ENCODE measurements around the gene LRP1. TPM values are rescaled to one million over a fixed set of nuclear protein-coding genes. Genes with fewer than 3 reads are reported as not detected.

LRP1 gene
- total and polyA plus RNA-seq, 2 of the 13 experiments (the other 11 are each of a cell fraction or from before 2014, with no cell fraction given) = 14.7 to 30.8 TPM

GRCh38 chr12:57086493-57087009, 41.7 kb upstream of the LRP1 start:
- in situ Hi-C loops (cut with HindIII; ENCODE audit: extremely low pct_ligation_motif_present, low pct_unique_long_range_greater_than_20kb) (no loop called here), intact Hi-C loops (cut with micrococcal nuclease; ENCODE audit: unreplicated experiment) (loop anchor here (1.0 kb wide), 1 partner anchor 8 kb away; the partner anchor contains the start of gene NEMP1)
- Histone ChIP-seq H3K27me3 (ENCODE audit: control insufficient read depth in 1 of 2, insufficient read depth in 2 of 2, low read length in 2 of 2) (no peaks in the 10 kb centered on the region; a peak in 1 of 5 replicates), H3K79me2 (ENCODE audit: insufficient read depth, low read length) (peaks cover 15% of the 10 kb centered on the region), H3K27ac (ENCODE audit: extremely low read length, insufficient read depth, low read length) (peak overlapping the region; percentile 42), H4K20me1 (ENCODE audit: insufficient read depth, low read length) (no peaks in the 10 kb centered on the region), H3K36me3 (replicated peaks in 1 of 2; ENCODE audit: control insufficient read depth in 1 of 2, insufficient read depth in 2 of 2, low read length in 2 of 2) (peaks cover 1 to 8% of the 10 kb centered on the region in 2 experiments; a peak in 3 of 5 replicates), H3K9ac (ENCODE audit: insufficient read depth, low read depth, low read length) (peak overlapping the region; percentile 70), H3K4me3 (replicated peaks in 1 of 3; ENCODE audit: insufficient read depth in 1 of 3, low read depth in 2 of 3, low read length in 3 of 3) (peak overlapping the region; percentile 64 to 82 (median 70); a peak in 5 of 6 replicates), H2AFZ (ENCODE audit: low read length) (no peak overlapping the region), H3K4me1 (ENCODE audit: insufficient read depth, low read length) (peaks cover 28% of the 10 kb centered on the region), H3K9me3 (ENCODE audit: low read length) (no peaks in the 10 kb centered on the region), H3K4me2 (ENCODE audit: low read depth, low read length) (peak overlapping the region; percentile 90)
- ChIA-PET POLR2A (interaction anchor here (1.1 to 5.0 kb wide), 6 partner anchors 7 to 42 kb away, joined by 3 to 184 read pairs (median 42); partner anchors contain the start of genes LRP1, NEMP1 and STAT6), CTCF (ENCODE audit: low intra/inter-chr PET ratio, low total read pairs) (interaction anchor here (0.6 kb wide), 1 partner anchor 77 kb away, joined by 3 read pairs; no protein-coding TSS in a partner anchor)
- FAIRE-seq = peak; percentile 23
- peak; percentile 8; the same call in 1 of the 3 replicates for ATAC-seq
- 1% methylated on average over 14 of the region's 14 CpGs for WGBS (ENCODE audit: low lambda C conversion rate)
- peak; percentile 50 for DNase-seq (ENCODE audit: low spot score)
- no TSS peak for BruUV-seq (replicated peaks)
- peak; percentile 70; the same call in 1 of the 2 replicates for TF ChIP-seq SP5 (CRISPR knock-in tag; IDR thresholded peaks at IDR 0.05; ENCODE audit: borderline replicate concordance, low read depth)
- TF ChIP-seq HMG20A (CRISPR knock-in tag; IDR thresholded peaks at IDR 0.05; ENCODE audit: borderline replicate concordance) = no peak
- 0 out of 2 replicates have a peak, but pooled peaks have one; percentile 8 for TF ChIP-seq THAP11 (CRISPR knock-in tag; IDR thresholded peaks at IDR 0.05)
- TF ChIP-seq ZNF10 (CRISPR knock-in tag; IDR thresholded peaks at IDR 0.05; ENCODE audit: borderline replicate concordance, low read depth) = no peak
- no peak for TF ChIP-seq KDM2A (CRISPR knock-in tag; IDR thresholded peaks at IDR 0.05; ENCODE audit: borderline replicate concordance, low read depth)
- TF ChIP-seq ZNF317 (CRISPR knock-in tag; IDR thresholded peaks at IDR 0.05) = no peak
- no peak for TF ChIP-seq ZNF549 (CRISPR knock-in tag; IDR thresholded peaks at IDR 0.05)
- no peak for TF ChIP-seq DMTF1 (CRISPR knock-in tag; IDR thresholded peaks at IDR 0.05)
- 0 out of 2 replicates have a peak, but pooled peaks have one; percentile 28 for TF ChIP-seq SP4 (CRISPR knock-in tag; IDR thresholded peaks at IDR 0.05)
- 0 out of 2 replicates have a peak, but pooled peaks have one; percentile 10 for TF ChIP-seq STAG1 (CRISPR knock-in tag; IDR thresholded peaks at IDR 0.05)
- peak; percentile 3; the same call in 1 of the 2 replicates for TF ChIP-seq TAF1 (CRISPR knock-in tag; IDR thresholded peaks at IDR 0.05)
- TF ChIP-seq TAF15 (IDR thresholded peaks at IDR 0.05; ENCODE audit: low read depth, low read length, poor library complexity, severe bottlenecking) = no peak
- no peak for TF ChIP-seq GABPA (IDR thresholded peaks at IDR 0.05; ENCODE audit: low read depth, low read length)
- TF ChIP-seq GABPA (CRISPR knock-in tag; IDR thresholded peaks at IDR 0.05; ENCODE audit: low read depth) = peak; percentile 30; the same call in 1 of the 2 replicates
- no peak for TF ChIP-seq PHF8 (CRISPR knock-in tag; IDR thresholded peaks at IDR 0.05)
- no peak for TF ChIP-seq KLF15 (CRISPR knock-in tag; IDR thresholded peaks at IDR 0.05; ENCODE audit: borderline replicate concordance)
- no peak for TF ChIP-seq SAFB2 (CRISPR knock-in tag; IDR thresholded peaks at IDR 0.05; ENCODE audit: borderline replicate concordance, low read depth)
- TF ChIP-seq IKZF4 (CRISPR knock-in tag; IDR thresholded peaks at IDR 0.05; ENCODE audit: borderline replicate concordance, low read depth, not compliant biosample characterization) = no peak
- TF ChIP-seq PATZ1 (CRISPR knock-in tag; IDR thresholded peaks at IDR 0.05) = peak; percentile 56
- no peak for TF ChIP-seq ZNF382 (CRISPR knock-in tag; IDR thresholded peaks at IDR 0.05; ENCODE audit: borderline replicate concordance)
- no peak for TF ChIP-seq ZNF446 (CRISPR knock-in tag; IDR thresholded peaks at IDR 0.05)
- TF ChIP-seq ZFP36 (IDR thresholded peaks at IDR 0.05; ENCODE audit: borderline replicate concordance, low read depth, low read length, partially characterized antibody) = no peak

All from HepG2 (cell line).